ENCODE data around the gene DOCK4. TPM values are rescaled to one million over a fixed set of nuclear protein-coding genes. Genes with fewer than 3 reads are reported as not detected.

The DOCK4 gene
- total and polyA plus RNA-seq, 2 experiments from 2014 or later: 2.1 to 5.0 TPM

DNA sequence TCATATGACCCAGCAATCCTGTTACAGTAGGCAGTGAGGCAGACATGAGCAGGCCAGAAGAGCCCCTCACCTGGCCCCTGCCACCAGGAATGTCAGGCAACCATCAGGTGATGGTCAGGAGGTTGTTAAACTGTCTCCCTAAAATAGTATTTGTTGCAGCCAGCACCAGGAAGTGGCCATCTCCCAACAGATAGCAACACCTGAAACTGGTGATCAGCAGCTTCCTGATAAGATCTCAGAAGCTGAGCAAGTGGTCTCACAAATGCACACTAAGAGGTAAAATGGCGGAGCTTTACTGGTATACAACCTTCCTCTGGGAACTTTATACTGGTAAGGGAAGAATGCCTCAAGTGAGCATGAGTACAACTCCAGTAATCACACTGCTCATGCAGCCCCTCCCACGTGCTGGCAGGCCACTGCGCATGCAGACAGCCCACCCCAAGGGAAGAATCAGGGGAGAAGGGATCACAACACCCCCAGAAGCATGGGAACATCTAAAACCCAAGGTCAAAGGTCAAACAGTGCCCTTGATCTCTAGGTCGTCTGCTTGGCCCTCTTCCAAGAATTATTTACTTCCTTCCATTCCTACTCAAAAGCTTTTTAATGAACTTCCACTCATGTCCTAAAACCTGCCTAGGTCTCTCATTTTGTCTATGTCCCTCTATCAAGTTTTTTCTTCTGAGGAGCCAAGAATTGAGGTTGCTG, 133.5 kb downstream of the DOCK4 start:
- H3K4me2 ChIP-seq (ENCODE audit: unreplicated experiment): no peak overlapping the region
- no peak overlapping the region for H3K27ac ChIP-seq
- peaks cover 10% of the 10 kb centered on the region for H3K4me1 ChIP-seq (ENCODE audit: insufficient read depth)
- no peaks in the 10 kb centered on the region for H3K79me2 ChIP-seq (ENCODE audit: insufficient read depth)
- H4K20me1 ChIP-seq (ENCODE audit: insufficient read depth): no peaks in the 10 kb centered on the region
- no peaks in the 10 kb centered on the region for H3K9me3 ChIP-seq (ENCODE audit: low read depth)
- in situ Hi-C loops (cut with MboI): no loop called here
- no peaks in the 10 kb centered on the region for H3F3A ChIP-seq (ENCODE audit: insufficient read depth)
- H3K9me2 ChIP-seq (ENCODE audit: insufficient read depth): no peaks in the 10 kb centered on the region
- no peak overlapping the region for H3K4me3 ChIP-seq
- DNase-seq: no peak
- no peak overlapping the region for H3K9ac ChIP-seq
- WGBS, 2 experiments (ENCODE audit: low coverage in 1 of 2, low lambda C conversion rate in 2 of 2, missing lambda C conversion rate in 2 of 2): 77 to 87% methylated on average over 4 of the region's 4 CpGs
- H3K36me3 ChIP-seq (ENCODE audit: low read depth): no peaks in the 10 kb centered on the region
- H2AFZ ChIP-seq: no peak overlapping the region
- no peaks in the 10 kb centered on the region for H3K27me3 ChIP-seq (replicated peaks; ENCODE audit: insufficient read depth)
- no peak for TF ChIP-seq EZH2 (IDR thresholded peaks at IDR 0.05; ENCODE audit: insufficient read depth, poor library complexity, severe bottlenecking)
- TF ChIP-seq EZH2phosphoT487 (IDR thresholded peaks at IDR 0.05; ENCODE audit: insufficient read depth, low read depth): no peak

GRCh38 chr7:112071856-112072255, 134.3 kb downstream of the DOCK4 start:
- H3K4me3 ChIP-seq: no peak overlapping the region
- H3K4me1 ChIP-seq (ENCODE audit: insufficient read depth): peaks cover 10% of the 10 kb centered on the region
- no peaks in the 10 kb centered on the region for H3K27me3 ChIP-seq (replicated peaks; ENCODE audit: insufficient read depth)
- in situ Hi-C loops (cut with MboI): no loop called here
- H2AFZ ChIP-seq: no peak overlapping the region
- H3K9ac ChIP-seq: no peak overlapping the region
- no peaks in the 10 kb centered on the region for H3F3A ChIP-seq (ENCODE audit: insufficient read depth)
- DNase-seq: peak; percentile 13
- no peaks in the 10 kb centered on the region for H4K20me1 ChIP-seq (ENCODE audit: insufficient read depth)
- H3K4me2 ChIP-seq (ENCODE audit: unreplicated experiment): peak overlapping the region; percentile 7
- no peaks in the 10 kb centered on the region for H3K9me2 ChIP-seq (ENCODE audit: insufficient read depth)
- no peak overlapping the region for H3K27ac ChIP-seq
- no peaks in the 10 kb centered on the region for H3K36me3 ChIP-seq (ENCODE audit: low read depth)
- TF ChIP-seq EZH2phosphoT487 (IDR thresholded peaks at IDR 0.05; ENCODE audit: insufficient read depth, low read depth): no peak
- no peaks in the 10 kb centered on the region for H3K79me2 ChIP-seq (ENCODE audit: insufficient read depth)
- H3K9me3 ChIP-seq (ENCODE audit: low read depth): no peaks in the 10 kb centered on the region

DNA sequence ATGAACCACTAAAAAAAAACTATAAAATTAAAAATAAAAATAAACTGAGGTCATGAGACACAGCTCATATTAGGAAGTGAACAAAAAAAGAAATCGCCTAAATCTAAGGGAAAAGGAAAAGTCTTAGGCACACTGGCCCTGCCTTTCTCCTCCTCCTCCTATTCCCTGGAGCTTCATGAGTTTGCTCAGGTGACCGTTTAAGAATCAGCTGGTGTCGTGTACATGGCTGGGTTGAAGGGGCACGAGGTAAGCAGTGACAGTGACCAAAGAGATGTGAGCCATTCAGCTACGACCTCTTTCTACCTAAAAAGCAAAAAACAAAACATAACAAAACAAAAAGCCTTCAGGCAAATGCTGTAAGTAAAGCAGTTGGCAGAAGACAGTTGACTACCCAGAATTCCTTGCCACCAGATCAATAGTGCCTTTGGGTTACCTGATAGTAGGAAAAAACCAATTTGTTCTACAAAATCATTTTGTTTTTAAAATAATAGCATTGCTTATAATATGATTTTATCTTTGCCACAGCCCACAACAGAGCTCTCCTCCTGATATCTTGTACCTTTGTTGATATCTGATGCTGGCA, 135.4 kb downstream of the DOCK4 start:
- 97 to 99% methylated on average over 5 of the region's 5 CpGs for WGBS, 2 experiments (ENCODE audit: low coverage in 1 of 2, low lambda C conversion rate in 2 of 2, missing lambda C conversion rate in 2 of 2)

DNA sequence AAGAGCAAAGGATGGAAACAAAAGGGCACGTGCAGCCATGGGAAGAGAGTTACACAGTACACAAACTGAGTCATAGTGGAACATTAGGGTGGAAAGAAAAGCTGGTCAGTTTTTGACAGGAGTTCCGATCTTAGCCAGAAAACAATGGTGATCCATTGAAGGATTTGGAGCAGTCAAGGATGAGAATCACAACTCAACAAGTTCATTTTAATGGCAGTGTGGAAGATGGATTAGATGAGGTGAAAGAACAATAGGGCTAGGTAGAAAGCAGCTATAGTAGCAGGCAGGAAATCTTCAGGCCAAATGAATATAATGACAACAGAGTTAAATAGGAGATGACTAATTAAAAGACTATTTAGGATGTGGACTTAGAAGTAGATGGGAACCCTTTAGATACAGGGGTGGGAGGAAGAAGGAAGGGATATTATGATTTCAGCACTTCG, 136.3 kb downstream of the DOCK4 start:
- no peak overlapping the region for H3K4me2 ChIP-seq (ENCODE audit: unreplicated experiment)
- no peaks in the 10 kb centered on the region for H3K36me3 ChIP-seq (ENCODE audit: low read depth)
- no peaks in the 10 kb centered on the region for H4K20me1 ChIP-seq (ENCODE audit: insufficient read depth)
- H2AFZ ChIP-seq: no peak overlapping the region
- no peaks in the 10 kb centered on the region for H3K9me2 ChIP-seq (ENCODE audit: insufficient read depth)
- no peak for TF ChIP-seq EZH2phosphoT487 (IDR thresholded peaks at IDR 0.05; ENCODE audit: insufficient read depth, low read depth)
- TF ChIP-seq EZH2 (IDR thresholded peaks at IDR 0.05; ENCODE audit: insufficient read depth, poor library complexity, severe bottlenecking): no peak
- no peaks in the 10 kb centered on the region for H3K9me3 ChIP-seq (ENCODE audit: low read depth)
- H3K79me2 ChIP-seq (ENCODE audit: insufficient read depth): no peaks in the 10 kb centered on the region
- H3K27me3 ChIP-seq (replicated peaks; ENCODE audit: insufficient read depth): no peaks in the 10 kb centered on the region
- peaks cover 10% of the 10 kb centered on the region for H3K4me1 ChIP-seq (ENCODE audit: insufficient read depth)
- WGBS, 2 experiments (ENCODE audit: low coverage in 1 of 2, low lambda C conversion rate in 2 of 2, missing lambda C conversion rate in 2 of 2): 81 to 91% methylated on average over 3 of the region's 3 CpGs
- in situ Hi-C loops (cut with MboI): no loop called here
- no peak overlapping the region for H3K27ac ChIP-seq
- H3K4me3 ChIP-seq: no peak overlapping the region
- peak; percentile 26 for DNase-seq
- H3F3A ChIP-seq (ENCODE audit: insufficient read depth): no peaks in the 10 kb centered on the region
- H3K9ac ChIP-seq: no peak overlapping the region

More for the DNA sequence above, 135.4 kb downstream of the DOCK4 start:
- Histone ChIP-seq H2AFZ (no peak overlapping the region), H3K36me3 (ENCODE audit: low read depth) (no peaks in the 10 kb centered on the region), H3K9me3 (ENCODE audit: low read depth) (no peaks in the 10 kb centered on the region), H3K4me1 (ENCODE audit: insufficient read depth) (peaks cover 10% of the 10 kb centered on the region), H3K27ac (no peak overlapping the region), H3K27me3 (replicated peaks; ENCODE audit: insufficient read depth) (no peaks in the 10 kb centered on the region), H3K4me2 (ENCODE audit: unreplicated experiment) (no peak overlapping the region), H3K9me2 (ENCODE audit: insufficient read depth) (no peaks in the 10 kb centered on the region), H3K4me3 (no peak overlapping the region), H3F3A (ENCODE audit: insufficient read depth) (no peaks in the 10 kb centered on the region), H3K79me2 (ENCODE audit: insufficient read depth) (no peaks in the 10 kb centered on the region), H3K9ac (no peak overlapping the region), H4K20me1 (ENCODE audit: insufficient read depth) (no peaks in the 10 kb centered on the region)
- no peak for DNase-seq
- in situ Hi-C loops (cut with MboI): no loop called here
- TF ChIP-seq EZH2phosphoT487 (IDR thresholded peaks at IDR 0.05; ENCODE audit: insufficient read depth, low read depth) (no peak), EZH2 (IDR thresholded peaks at IDR 0.05; ENCODE audit: insufficient read depth, poor library complexity, severe bottlenecking) (no peak)
